ENCODE measurements around the gene SH3BP5L.

GRCh38 chr1:248821641-248822040 is 4.1 kb downstream of the SH3BP5L start:
- TF ChIP-seq CTCF (IDR thresholded peaks at IDR 0.05) = no peak
- TF ChIP-seq EP300 (IDR thresholded peaks at IDR 0.05) = no peak

All from stomach (tissue), 4 donors.